ENCODE measurements around the gene CELSR1. TPM values are rescaled to one million over a fixed set of nuclear protein-coding genes. Genes with fewer than 3 reads are reported as not detected.

The CELSR1 gene
- total RNA-seq, 4 donors from 2014 or later: 31.7 to 72.7 (median 54.1) TPM

- no peak for DNase-seq (ENCODE audit: low spot score in 2 of 2)
- WGBS, 2 donors: 80 to 82% methylated on average over 12 of the region's 12 CpGs
- TF ChIP-seq POLR2A (IDR thresholded peaks at IDR 0.05) (no peak), CTCF (IDR thresholded peaks at IDR 0.05) (no peak)
- H3K4me3 ChIP-seq (ENCODE audit: low read depth, poor library complexity, severe bottlenecking): no peak overlapping the region
- intact Hi-C loops (cut with DNase I; ENCODE audit: low total_unique reads): loop anchor here (5.0 kb wide), 1 partner anchor 174 kb away; no protein-coding TSS in a partner anchor
Measured at GRCh38 chr22:46368422-46368821, 169.0 kb downstream of the CELSR1 start.

- intact Hi-C loops (cut with DNase I; ENCODE audit: low total_unique reads): loop anchor here (5.0 kb wide), 1 partner anchor 175 kb away; no protein-coding TSS in a partner anchor
- DNase-seq (ENCODE audit: low spot score in 2 of 2): peak in 1 of 2 donors; percentile 92
- TF ChIP-seq CTCF (IDR thresholded peaks at IDR 0.05) (peak in 1 of 3 donors; percentile 43), POLR2A (IDR thresholded peaks at IDR 0.05) (no peak)
- 32 to 39% methylated on average over 19 of the region's 19 CpGs for WGBS, 2 donors
- no peak overlapping the region for H3K4me3 ChIP-seq (ENCODE audit: low read depth, poor library complexity, severe bottlenecking)
Measured at GRCh38 chr22:46367707-46368191, 169.7 kb downstream of the CELSR1 start.

- WGBS, 2 donors: 77 to 79% methylated on average over 34 to 40 of the region's 45 CpGs
- no peak for TF ChIP-seq POLR2A (IDR thresholded peaks at IDR 0.05)
- no peak for TF ChIP-seq CTCF (IDR thresholded peaks at IDR 0.05)
- no peak overlapping the region for H3K4me3 ChIP-seq (ENCODE audit: low read depth, poor library complexity, severe bottlenecking)
- intact Hi-C loops (cut with DNase I; ENCODE audit: low total_unique reads): loop anchor here (5.0 kb wide), 1 partner anchor 175 kb away; no protein-coding TSS in a partner anchor
- no peak for DNase-seq (ENCODE audit: low spot score in 2 of 2)
Measured at GRCh38 chr22:46366801-46367706, 170.4 kb downstream of the CELSR1 start.

- intact Hi-C loops (cut with DNase I; ENCODE audit: low total_unique reads): loop anchor here (5.0 kb wide), 1 partner anchor 176 kb away; no protein-coding TSS in a partner anchor
- 84 to 90% methylated on average over 15 to 19 of the region's 19 CpGs for WGBS, 2 donors
- TF ChIP-seq CTCF (IDR thresholded peaks at IDR 0.05) (no peak), POLR2A (IDR thresholded peaks at IDR 0.05) (no peak)
- no peak for DNase-seq (ENCODE audit: low spot score in 2 of 2)
- no peak overlapping the region for H3K4me3 ChIP-seq (ENCODE audit: low read depth, poor library complexity, severe bottlenecking)
Measured at GRCh38 chr22:46366327-46366731, 171.1 kb downstream of the CELSR1 start.

GRCh38 chr22:46365166-46365624 is 172.2 kb downstream of the CELSR1 start:
- WGBS, 2 donors: 95% methylated on average over 12 to 22 of the region's 22 CpGs
- no peak overlapping the region for H3K4me3 ChIP-seq (ENCODE audit: low read depth, poor library complexity, severe bottlenecking)
- no peak for DNase-seq (ENCODE audit: low spot score in 2 of 2)
- TF ChIP-seq CTCF (IDR thresholded peaks at IDR 0.05): no peak
- TF ChIP-seq POLR2A (IDR thresholded peaks at IDR 0.05): no peak
- intact Hi-C loops (cut with DNase I; ENCODE audit: low total_unique reads): loop anchor here (5.0 kb wide), 1 partner anchor 177 kb away; no protein-coding TSS in a partner anchor

Data from lower leg skin (tissue), 4 donors.